Muscle layer of colon (tissue), 2 donors: ENCODE measurements around the gene C8G.
A peak's percentile ranks its signal among the peaks of the same experiment; 100 is the strongest.

Experiments used
- H3K27ac ChIP-seq: one replicate; pipeline ENCODE4 v1.7.0; 2013; ENCODE audit warnings: low read depth, mild to moderate bottlenecking, low read length, moderate library complexity
- H3K27me3 ChIP-seq, 2 donors: one replicate each; pipeline ENCODE4 v1.7.0; 2013; ENCODE audit warnings: low read length in 2 of 2, mild to moderate bottlenecking in 2 of 2; ENCODE audit not compliant: insufficient read depth in 2 of 2, control insufficient read depth in 1 of 2
- H3K36me3 ChIP-seq: one replicate; pipeline ENCODE4 v1.7.0; 2013; ENCODE audit warnings: mild to moderate bottlenecking, low read length; ENCODE audit not compliant: insufficient read depth
- H3K4me1 ChIP-seq: one replicate; pipeline ENCODE4 v1.7.0; 2013; ENCODE audit warnings: mild to moderate bottlenecking, low read length; ENCODE audit not compliant: insufficient read depth
- H3K4me3 ChIP-seq, 2 donors: one replicate each; pipeline ENCODE4 v1.7.0; 2013; ENCODE audit warnings: low read length in 2 of 2, low read depth in 1 of 2, mild to moderate bottlenecking in 1 of 2, moderate library complexity in 1 of 2
- H3K9ac ChIP-seq: one replicate; pipeline ENCODE4 v1.7.0; 2013; ENCODE audit warnings: low read length
- H3K9me3 ChIP-seq: one replicate; pipeline ENCODE4 v1.7.0; 2013; ENCODE audit warnings: mild to moderate bottlenecking, low read length
- donor health status: abdominal sarcoma.
- donor health status: Adenocarcinoma of cecum.

The C8G gene

DNA sequence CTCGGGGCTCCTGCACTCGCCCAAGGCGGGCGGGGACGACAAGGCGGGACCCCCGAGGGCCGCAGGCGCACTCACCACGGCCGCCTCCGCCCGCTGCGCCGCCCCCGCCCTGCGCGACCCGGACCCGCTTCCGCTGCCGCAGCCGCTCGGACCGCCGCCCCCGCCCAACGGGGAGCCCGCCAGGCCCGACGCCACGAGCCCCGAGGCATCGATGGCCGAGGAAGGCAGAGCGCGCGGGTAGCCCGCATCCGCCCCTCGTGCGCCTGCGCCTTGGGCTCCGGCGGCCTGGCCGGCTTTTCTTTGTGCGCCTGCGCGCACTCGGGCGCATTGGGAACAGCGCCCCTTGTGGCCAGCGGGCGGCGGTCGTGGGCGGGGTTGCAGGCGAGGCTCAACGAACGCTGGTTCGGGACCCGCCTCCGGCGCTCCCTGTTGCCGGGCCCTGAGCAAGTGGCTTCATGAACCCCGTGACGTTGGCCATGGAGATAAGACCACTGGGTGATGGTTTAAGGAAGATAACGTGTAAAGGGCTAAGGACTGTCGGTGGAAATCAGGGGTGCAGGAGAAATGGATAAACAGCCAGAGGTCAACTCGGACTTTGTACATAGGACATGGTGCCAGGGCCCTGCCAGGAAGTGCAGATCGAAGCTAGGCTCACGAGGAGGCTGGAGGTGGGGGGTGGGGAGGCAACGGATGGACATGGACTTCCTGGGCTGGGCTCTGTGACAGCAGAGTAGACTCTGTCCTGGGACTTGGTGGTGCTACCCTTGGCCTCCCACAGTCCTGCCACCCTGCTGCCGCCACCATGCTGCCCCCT is at the start of gene C8G, which contains the start of gene FBXW5:
C8G (plus strand) TSS at position 725 of the 814 bp plus-strand sequence; CDS start at position 803, 78 bp downstream.
FBXW5 (minus strand) TSS at position 220 of the 814 bp plus-strand sequence. CDS start 655 bp downstream, outside the sequence.
- Histone ChIP-seq H3K4me1 (peaks cover 12% of the 10 kb centered on the region), H3K4me3 (peak within 1 kb of the TSS; percentile 75 to 76), H3K36me3 (peaks cover 30% of the 10 kb centered on the region), H3K27me3 (no peaks in the 10 kb centered on the region), H3K9ac (no peak within 1 kb of the TSS), H3K9me3 (no peaks in the 10 kb centered on the region), H3K27ac (peak within 1 kb of the TSS; percentile 70)

DNA sequence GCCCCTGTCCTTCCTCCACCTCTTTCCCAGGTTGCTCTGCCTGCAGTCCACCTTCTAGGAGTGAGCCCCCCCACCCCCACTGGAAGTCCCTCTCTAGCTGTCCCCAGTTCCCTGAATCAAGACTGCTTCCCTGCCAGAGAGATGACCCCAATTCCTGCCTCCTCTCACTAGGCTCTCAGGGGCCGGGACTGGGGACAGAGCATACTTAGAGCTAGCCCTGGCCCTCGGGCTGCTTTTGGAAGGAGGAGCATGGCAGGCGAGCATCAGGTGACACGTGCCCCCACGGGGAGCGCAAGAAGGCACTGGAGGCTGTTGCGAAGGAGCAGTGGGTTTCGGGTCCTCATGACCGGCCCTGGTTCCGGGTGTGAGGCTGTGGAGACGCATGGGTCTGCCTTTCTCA is 49.0 kb upstream of the C8G start:
- Histone ChIP-seq H3K36me3 (peaks cover 15% of the 10 kb centered on the region), H3K9ac (no peak overlapping the region), H3K27me3 (no peaks in the 10 kb centered on the region), H3K27ac (no peak overlapping the region), H3K4me1 (no peaks in the 10 kb centered on the region), H3K9me3 (no peaks in the 10 kb centered on the region), H3K4me3 (no peak overlapping the region)

DNA sequence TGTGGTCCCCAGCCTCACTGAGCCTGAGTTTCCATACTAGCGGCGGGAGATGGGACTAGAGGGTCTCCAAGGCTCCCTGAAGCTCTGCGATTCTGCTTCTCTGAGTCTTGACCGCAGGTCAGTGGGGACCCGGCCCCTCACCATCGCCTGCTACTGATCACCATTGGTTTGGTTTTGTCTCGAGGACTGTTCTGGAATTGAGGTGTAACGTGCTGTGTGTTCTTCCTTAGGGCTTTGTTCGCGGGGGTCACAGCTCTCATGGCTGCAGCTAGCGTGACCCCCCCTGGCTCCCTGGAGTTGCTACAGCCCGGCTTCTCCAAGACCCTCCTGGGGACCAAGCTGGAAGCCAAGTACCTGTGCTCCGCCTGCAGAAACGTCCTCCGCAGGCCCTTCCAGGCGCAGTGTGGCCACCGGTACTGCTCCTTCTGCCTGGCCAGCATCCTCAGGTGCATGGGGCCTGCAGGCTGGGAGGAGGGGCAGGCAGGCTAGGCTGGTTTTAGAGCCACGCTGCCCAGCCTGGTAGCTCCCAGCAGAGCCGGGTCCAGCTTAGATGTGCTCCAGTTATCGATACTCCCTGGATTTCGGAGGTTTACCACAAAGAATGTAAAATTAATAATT is 46.5 kb upstream of the C8G start:
- Histone ChIP-seq H3K9me3 (no peaks in the 10 kb centered on the region), H3K9ac (no peak overlapping the region), H3K4me3 (no peak overlapping the region), H3K27me3 (no peaks in the 10 kb centered on the region), H3K27ac (no peak overlapping the region), H3K4me1 (peaks cover 20% of the 10 kb centered on the region), H3K36me3 (peaks cover 8% of the 10 kb centered on the region)

DNA sequence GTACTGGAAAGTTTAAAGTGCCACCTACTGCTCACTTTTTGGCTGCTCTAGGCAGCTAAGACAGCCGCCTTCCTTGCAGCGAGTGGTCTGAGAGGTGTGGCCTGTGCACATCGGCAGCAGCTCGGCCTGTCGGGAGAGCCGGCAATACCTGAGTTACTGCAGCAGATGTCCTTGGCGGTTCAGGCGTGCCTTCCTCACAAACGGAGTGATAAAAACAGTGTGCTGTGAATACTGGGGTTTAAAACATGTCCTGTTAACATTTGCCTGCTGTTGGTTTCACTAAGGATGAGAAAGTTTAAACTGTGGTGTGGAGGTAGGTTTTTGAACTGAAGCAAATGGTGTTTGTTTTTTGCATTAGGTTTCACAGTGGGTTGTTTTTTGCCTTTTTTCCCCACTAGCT is 45.8 kb upstream of the C8G start:
- Histone ChIP-seq H3K27me3 (no peaks in the 10 kb centered on the region), H3K36me3 (peaks cover 8% of the 10 kb centered on the region), H3K4me3 (no peak overlapping the region), H3K4me1 (peaks cover 20% of the 10 kb centered on the region), H3K9me3 (no peaks in the 10 kb centered on the region), H3K27ac (no peak overlapping the region), H3K9ac (no peak overlapping the region)

DNA sequence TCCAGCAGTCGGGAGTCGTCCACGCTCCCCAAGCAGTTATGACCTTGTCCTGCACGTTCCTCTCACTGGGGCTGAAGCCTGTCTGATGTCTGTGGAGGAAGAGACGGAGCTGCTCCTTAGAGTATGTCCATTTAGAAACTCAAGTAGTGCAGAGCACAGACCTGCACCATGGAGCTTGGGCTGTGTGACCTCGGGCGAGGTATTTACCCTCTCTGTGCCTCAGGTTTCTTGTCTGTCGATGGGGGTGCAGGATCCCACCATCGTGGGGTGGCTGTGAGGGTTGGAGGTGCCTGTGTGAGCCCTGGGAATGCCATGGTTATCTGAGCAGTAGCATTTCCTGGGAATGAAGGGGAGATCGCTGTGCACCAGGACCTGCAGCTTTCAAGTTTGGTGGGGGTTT is 44.5 kb upstream of the C8G start:
- H3K27ac ChIP-seq: no peak overlapping the region
- H3K9ac ChIP-seq: no peak overlapping the region
- H3K4me1 ChIP-seq: peaks cover 20% of the 10 kb centered on the region
- H3K4me3 ChIP-seq: no peak overlapping the region
- H3K36me3 ChIP-seq: peaks cover 8% of the 10 kb centered on the region
- H3K9me3 ChIP-seq: no peaks in the 10 kb centered on the region
- H3K27me3 ChIP-seq: no peaks in the 10 kb centered on the region

DNA sequence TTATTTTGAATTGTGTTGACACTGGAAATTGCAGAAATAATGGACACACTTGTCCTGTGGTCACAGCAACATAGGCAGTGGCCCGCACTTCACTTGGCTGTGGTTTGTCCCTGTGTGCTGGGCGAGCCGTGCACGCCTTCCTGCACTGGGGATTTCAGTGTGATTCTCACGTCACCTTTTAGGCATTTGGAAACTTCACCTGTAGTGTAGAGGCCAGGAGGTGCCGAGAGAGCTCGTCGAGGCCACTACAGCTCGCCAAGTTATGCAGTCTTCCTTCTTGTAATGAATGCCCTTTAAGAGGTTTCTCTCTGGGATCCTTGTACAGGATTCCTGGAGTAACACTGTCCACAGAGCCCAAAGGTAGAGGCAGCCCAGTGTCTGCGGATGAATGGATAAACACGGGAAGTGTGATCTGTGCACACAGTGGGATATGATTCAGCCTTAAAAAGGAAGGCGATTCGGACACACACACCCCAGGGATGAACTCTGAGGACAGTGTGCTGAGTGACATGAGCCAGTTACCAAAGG is 44.0 kb upstream of the C8G start:
- no peak overlapping the region for H3K9ac ChIP-seq
- no peak overlapping the region for H3K4me3 ChIP-seq
- H3K27me3 ChIP-seq: no peaks in the 10 kb centered on the region
- H3K4me1 ChIP-seq: peaks cover 20% of the 10 kb centered on the region
- no peaks in the 10 kb centered on the region for H3K9me3 ChIP-seq
- H3K27ac ChIP-seq: peak overlapping the region; percentile 50
- peaks cover 8% of the 10 kb centered on the region for H3K36me3 ChIP-seq

DNA sequence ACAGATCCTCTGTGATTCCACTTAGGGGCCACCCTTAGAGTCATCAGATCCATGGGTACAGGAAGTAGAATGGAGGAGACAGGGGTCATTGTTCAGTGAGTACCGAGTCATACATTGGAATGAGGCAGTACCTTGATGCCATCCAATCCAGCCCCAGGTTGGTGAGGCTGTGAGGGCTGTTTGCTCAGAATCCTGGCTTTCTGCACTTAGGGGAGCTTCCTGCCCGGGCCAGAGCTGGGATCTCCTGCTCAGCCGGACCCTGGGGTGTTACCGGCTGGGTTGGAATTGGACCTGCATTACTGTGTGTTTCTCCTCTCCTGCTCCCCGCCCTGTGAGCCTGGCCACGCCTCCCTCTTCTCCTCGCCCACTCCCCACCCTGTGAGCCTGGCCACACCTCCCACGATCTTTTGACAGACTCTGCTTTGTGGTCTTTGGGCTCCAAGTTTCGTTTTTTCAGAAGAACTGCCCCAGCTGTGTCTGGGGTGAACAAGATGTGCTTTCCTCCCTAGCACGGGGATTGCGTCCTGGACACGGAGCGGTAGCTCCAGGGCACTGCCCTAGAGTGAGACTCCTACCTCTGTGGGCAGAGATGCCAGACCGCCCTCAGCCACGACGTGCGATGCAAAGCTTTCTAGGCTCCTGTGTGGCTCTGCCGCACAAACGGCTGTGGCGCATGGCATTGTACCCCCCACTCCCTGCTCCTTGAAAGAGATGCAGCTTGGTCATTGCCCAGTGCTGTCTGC is 43.4 kb upstream of the C8G start:
- H3K4me1 ChIP-seq: peaks cover 20% of the 10 kb centered on the region

DNA sequence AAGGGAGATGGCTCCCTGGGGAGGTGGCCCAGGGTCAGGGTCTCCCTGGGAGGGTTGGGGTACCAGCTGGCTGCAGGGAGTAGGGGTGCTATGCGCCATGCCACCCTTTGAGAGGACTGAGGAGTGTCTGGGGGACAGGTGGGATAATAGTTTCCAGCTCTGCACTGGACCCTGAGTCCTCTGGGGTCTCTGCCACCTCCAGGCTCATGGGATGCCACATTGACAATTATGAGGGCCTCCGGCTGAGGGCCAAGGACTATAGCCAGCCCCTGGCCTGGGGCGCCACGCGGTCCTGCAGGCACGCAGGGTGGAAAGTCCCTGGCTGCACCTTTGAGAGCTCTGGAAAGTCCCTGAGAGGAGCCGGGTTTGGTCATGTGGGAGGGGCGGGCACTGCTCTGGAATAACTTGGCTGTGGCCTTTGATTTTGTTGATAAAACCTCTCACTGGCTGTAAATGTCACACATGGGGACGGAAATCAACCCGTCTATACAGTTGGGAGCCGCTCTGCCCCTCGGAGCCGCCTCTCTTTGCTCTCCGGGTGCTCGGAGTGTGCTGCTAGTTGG is 42.7 kb upstream of the C8G start:
- H3K27me3 ChIP-seq: no peaks in the 10 kb centered on the region
- H3K4me1 ChIP-seq: peaks cover 20% of the 10 kb centered on the region
- H3K4me3 ChIP-seq: peak overlapping the region; percentile 4 to 46
- peak overlapping the region; percentile 55 for H3K27ac ChIP-seq
- H3K9ac ChIP-seq: no peak overlapping the region
- H3K9me3 ChIP-seq: no peaks in the 10 kb centered on the region
- peaks cover 15% of the 10 kb centered on the region for H3K36me3 ChIP-seq

More for the DNA sequence above, 43.4 kb upstream of the C8G start:
- peak overlapping the region in 1 of 2 donors; percentile 46 for H3K4me3 ChIP-seq
- H3K9me3 ChIP-seq: no peaks in the 10 kb centered on the region
- H3K27ac ChIP-seq: peak overlapping the region; percentile 50
- H3K27me3 ChIP-seq: no peaks in the 10 kb centered on the region
- H3K9ac ChIP-seq: no peak overlapping the region
- peaks cover 9% of the 10 kb centered on the region for H3K36me3 ChIP-seq

DNA sequence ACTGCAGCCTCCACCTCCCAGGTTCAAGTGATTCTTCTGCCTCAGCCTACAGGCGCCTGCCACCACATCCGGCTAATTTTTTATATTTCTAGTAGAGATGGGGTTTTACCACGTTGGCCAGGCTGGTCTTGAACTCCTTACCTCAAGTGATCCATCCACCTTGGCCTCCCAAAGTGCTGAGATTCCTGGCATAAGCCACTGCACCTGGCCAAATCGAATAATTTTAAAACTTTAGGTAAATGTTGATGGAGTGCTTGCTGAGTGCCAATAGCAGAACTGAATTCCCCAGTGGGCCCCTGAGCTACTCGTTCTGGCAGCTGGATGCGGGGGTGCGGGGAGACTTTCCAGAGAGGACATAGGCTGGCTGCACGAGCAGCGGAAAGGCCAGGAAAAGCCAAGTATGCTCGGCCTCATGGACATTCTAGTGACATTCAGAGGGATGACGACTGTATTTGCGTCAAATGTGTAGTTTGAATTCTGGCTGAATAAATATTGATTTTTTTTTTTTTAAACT is 41.9 kb upstream of the C8G start:
- Histone ChIP-seq H3K9me3 (no peaks in the 10 kb centered on the region), H3K27ac (peak overlapping the region; percentile 55), H3K4me1 (peaks cover 20% of the 10 kb centered on the region), H3K27me3 (no peaks in the 10 kb centered on the region), H3K36me3 (peaks cover 21% of the 10 kb centered on the region), H3K4me3 (no peak overlapping the region), H3K9ac (no peak overlapping the region)

DNA sequence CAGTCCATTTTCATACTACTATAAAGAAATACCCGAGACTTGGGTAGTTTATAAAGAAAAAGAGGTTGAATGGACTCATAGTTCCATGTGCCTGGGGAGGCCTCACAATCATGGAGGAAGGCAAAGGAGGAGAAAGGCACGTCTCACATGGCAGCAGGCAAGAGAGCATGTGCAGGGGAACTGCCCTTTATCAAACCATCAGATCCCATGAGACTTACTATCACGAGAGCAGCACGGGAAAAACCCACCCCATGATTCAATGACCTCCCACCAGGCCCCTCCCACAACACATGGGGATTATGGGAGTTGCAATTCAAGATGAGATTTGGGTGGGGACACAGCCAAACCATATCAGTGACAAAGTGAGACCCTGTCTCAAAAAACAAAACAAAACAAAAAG is 38.8 kb upstream of the C8G start:
- Histone ChIP-seq H3K4me1 (peaks cover 20% of the 10 kb centered on the region), H3K27me3 (no peaks in the 10 kb centered on the region), H3K9me3 (no peaks in the 10 kb centered on the region), H3K4me3 (no peak overlapping the region), H3K36me3 (peaks cover 13% of the 10 kb centered on the region), H3K9ac (no peak overlapping the region), H3K27ac (no peak overlapping the region)
